Left lung (tissue), 10 donors: ENCODE data around the gene ADSS1. TPM values are rescaled to one million over a fixed set of nuclear protein-coding genes. Genes with fewer than 3 reads are reported as not detected.
A peak's percentile ranks its signal among the peaks of the same experiment; 100 is the strongest.

Experiments used
- ATAC-seq: fragments of 200-7000 bp; cut with Tn5 transposase; one replicate; pipeline ENCODE4 v1.9.1; 2020; ENCODE audit warnings: moderate library complexity
- DNase-seq, 4 donors: peaks; one replicate each; pipeline ENCODE4 v3.0.0-alpha.2; 2013 to 2020
- H3K27ac ChIP-seq, 2 donors: fragments of 200-600 bp; sonication (generic) in 1 of 2; one replicate each; pipeline versions ENCODE4 v1.5.0 to v1.8.0; 2020 to 2021
- H3K27me3 ChIP-seq, 2 donors: fragments of 200-600 bp; sonication (generic) in 1 of 2; one replicate each; pipeline versions ENCODE4 v1.5.0 to v1.8.0; 2020 to 2021
- H3K36me3 ChIP-seq, 2 donors: fragments of 200-600 bp; sonication (generic) in 1 of 2; one replicate each; pipeline versions ENCODE4 v1.5.0 to v1.8.0; 2020 to 2021
- H3K4me1 ChIP-seq, 2 donors: fragments of 200-600 bp; one replicate each; pipeline ENCODE4 v1.8.0; 2021
- H3K4me3 ChIP-seq, 2 donors: fragments of 200-600 bp; sonication (generic) in 1 of 2; one replicate each; pipeline versions ENCODE4 v1.5.0 to v1.8.0; 2020 to 2021; ENCODE audit warnings: mild to moderate bottlenecking in 1 of 2
- H3K9me3 ChIP-seq, 2 donors: fragments of 200-600 bp; sonication (generic) in 1 of 2; one replicate each; pipeline versions ENCODE4 v1.5.0 to v1.8.0; 2020 to 2021
- CTCF ChIP-seq, 2 donors: fragments of 200-600 bp; sonication (generic) in 1 of 2; IDR thresholded peaks; one replicate each; pipeline versions ENCODE4 v1.5.0 to v1.8.0; 2021; ENCODE audit warnings: antibody characterized with exemption in 2 of 2
- intact Hi-C, 2 donors: fragments of 100-400 bp; cut with DNase I; formaldehyde crosslinking; loops; one replicate each; pipeline versions ENCODE4 v1.11.2 to v1.14.2; 2022
- polyA plus RNA-seq, 6 donors: library from polyadenylated mRNA; unstranded; fragments of 120-200 nt; gene quantifications; one replicate each; pipeline ENCODE4 v1.2.1, GENCODE V29; 2013; ENCODE audit not compliant: insufficient read length in 6 of 6
- total RNA-seq, 2 donors: library from RNA; stranded (reverse); fragmentation: NEBNext Ultra II Directional; extraction: Animal tissue kit (Norgen Biotek cat#: 25700); gene quantifications; one replicate each; pipeline ENCODE4 v1.2.1, GENCODE V29; 2021
- donor health status: DM: no; HTN: yes; CAD: no.
- donor health status: DM: no; HTN: no; CAD: no.

The ADSS1 gene
- total and polyA plus RNA-seq, 8 donors, result 5.2 to 16.6 (median 11.2) TPM

GRCh38 chr14:104676694-104677511 is 47.1 kb upstream of the ADSS1 start:
- ATAC-seq, result peak; percentile 1

GRCh38 chr14:104677512-104678332 is 46.3 kb upstream of the ADSS1 start:
- Histone ChIP-seq H3K27me3 (peaks cover 0 to 10% of the 10 kb centered on the region in 2 donors), H3K36me3 (no peaks in the 10 kb centered on the region), H3K4me1 (peaks cover 40 to 61% of the 10 kb centered on the region in 2 donors), H3K27ac (peak overlapping the region; percentile 85 to 90), H3K4me3 (peak overlapping the region; percentile 42 to 54), H3K9me3 (no peaks in the 10 kb centered on the region)
- ATAC-seq (peak; percentile 81), DNase-seq (peak; percentile 78 to 92 (median 86))
- intact Hi-C loops, result no loop called here
- no peak for TF ChIP-seq CTCF (IDR thresholded peaks at IDR 0.05)

More at GRCh38 chr14:104676694-104677511, 47.1 kb upstream of the ADSS1 start:
- peaks cover 32 to 53% of the 10 kb centered on the region in 2 donors for H3K4me1 ChIP-seq
- peak overlapping the region; percentile 85 to 90 for H3K27ac ChIP-seq
- intact Hi-C loops, result no loop called here
- no peaks in the 10 kb centered on the region for H3K9me3 ChIP-seq
- no peaks in the 10 kb centered on the region for H3K36me3 ChIP-seq
- H3K4me3 ChIP-seq, result peak overlapping the region; percentile 42 to 54
- peaks cover 0 to 10% of the 10 kb centered on the region in 2 donors for H3K27me3 ChIP-seq
- DNase-seq, result peak in 3 of 4 donors; percentile 48 to 78 (median 66)
- no peak for TF ChIP-seq CTCF (IDR thresholded peaks at IDR 0.05)

GRCh38 chr14:104678346-104678745 is 45.7 kb upstream of the ADSS1 start:
- Histone ChIP-seq H3K27ac (peak overlapping the region; percentile 85 to 90), H3K4me3 (peak overlapping the region; percentile 42 to 54), H3K27me3 (peaks cover 0 to 10% of the 10 kb centered on the region in 2 donors), H3K36me3 (no peaks in the 10 kb centered on the region), H3K9me3 (no peaks in the 10 kb centered on the region), H3K4me1 (peaks cover 41 to 63% of the 10 kb centered on the region in 2 donors)
- intact Hi-C loops, result no loop called here
- peak; percentile 0 for ATAC-seq
- DNase-seq, result peak in 2 of 4 donors; percentile 65 to 74
- no peak for TF ChIP-seq CTCF (IDR thresholded peaks at IDR 0.05)

- Histone ChIP-seq H3K27ac (peak overlapping the region; percentile 85 to 90), H3K9me3 (no peaks in the 10 kb centered on the region), H3K27me3 (peaks cover 0 to 10% of the 10 kb centered on the region in 2 donors), H3K36me3 (no peaks in the 10 kb centered on the region), H3K4me3 (no peak overlapping the region), H3K4me1 (peaks cover 41 to 63% of the 10 kb centered on the region in 2 donors)
- ATAC-seq (no peak), DNase-seq (peak in 1 of 4 donors; percentile 71)
- no peak for TF ChIP-seq CTCF (IDR thresholded peaks at IDR 0.05)
- intact Hi-C loops, result no loop called here
Observed at GRCh38 chr14:104678901-104679705, 44.9 kb upstream of the ADSS1 start.
